GM19468 (cell line): Measurements from ENCODE around the gene MMP8.
"Not testable (repeated sequence)": the region's sequence is repeated elsewhere in the genome, so short reads cannot be mapped to it uniquely, and the experiment has no call there.

Experiments
- ATAC-seq: cut with Tn5 transposase; IDR thresholded peaks from one replicate; pipeline ENCODE4 v1.9.1; 2021; ENCODE audit warnings: mild to moderate bottlenecking, moderate library complexity, moderate number of reproducible peaks; ENCODE audit not compliant: unreplicated experiment; ENCODE audit errors: extremely low read depth

MMP8 gene, protein sequence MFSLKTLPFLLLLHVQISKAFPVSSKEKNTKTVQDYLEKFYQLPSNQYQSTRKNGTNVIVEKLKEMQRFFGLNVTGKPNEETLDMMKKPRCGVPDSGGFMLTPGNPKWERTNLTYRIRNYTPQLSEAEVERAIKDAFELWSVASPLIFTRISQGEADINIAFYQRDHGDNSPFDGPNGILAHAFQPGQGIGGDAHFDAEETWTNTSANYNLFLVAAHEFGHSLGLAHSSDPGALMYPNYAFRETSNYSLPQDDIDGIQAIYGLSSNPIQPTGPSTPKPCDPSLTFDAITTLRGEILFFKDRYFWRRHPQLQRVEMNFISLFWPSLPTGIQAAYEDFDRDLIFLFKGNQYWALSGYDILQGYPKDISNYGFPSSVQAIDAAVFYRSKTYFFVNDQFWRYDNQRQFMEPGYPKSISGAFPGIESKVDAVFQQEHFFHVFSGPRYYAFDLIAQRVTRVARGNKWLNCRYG

DNA sequence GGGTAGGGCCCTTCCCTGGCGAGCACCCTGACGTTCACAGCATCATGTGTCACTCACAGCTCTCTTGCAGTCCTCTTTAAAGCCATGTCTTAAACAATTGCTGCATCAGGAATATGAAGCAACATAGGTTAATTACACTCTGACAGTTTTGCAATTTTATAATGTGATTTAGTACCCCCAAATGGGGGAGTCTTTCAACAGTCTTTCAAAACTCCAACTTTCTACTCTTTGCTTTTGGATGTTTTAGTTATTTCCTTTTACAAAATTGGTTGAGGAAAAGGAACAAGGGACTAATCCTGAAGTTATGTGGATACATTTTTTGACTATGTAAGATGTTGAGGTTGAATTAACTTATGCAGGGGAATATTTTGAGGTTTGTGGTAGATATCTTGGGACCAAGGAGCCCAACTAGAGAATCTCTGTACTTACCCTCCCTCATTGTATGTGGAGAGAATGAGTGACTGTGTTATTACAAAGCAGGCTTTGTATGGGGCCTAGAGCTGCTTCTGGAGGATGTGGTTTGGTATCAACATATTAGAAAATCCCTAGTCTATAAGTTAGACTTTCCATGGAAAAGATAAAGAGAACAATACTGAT lies at the start of gene MMP8:
Gene MMP8, minus strand, starts transcription at position 51 of the 597 bp plus-strand sequence. CDS start 99 bp downstream, outside the sequence.
- ATAC-seq = no peak

- no peak for ATAC-seq
These were observed 48.6 kb upstream of the MMP8 start for GRCh38 chr11:102773386-102773785.

DNA sequence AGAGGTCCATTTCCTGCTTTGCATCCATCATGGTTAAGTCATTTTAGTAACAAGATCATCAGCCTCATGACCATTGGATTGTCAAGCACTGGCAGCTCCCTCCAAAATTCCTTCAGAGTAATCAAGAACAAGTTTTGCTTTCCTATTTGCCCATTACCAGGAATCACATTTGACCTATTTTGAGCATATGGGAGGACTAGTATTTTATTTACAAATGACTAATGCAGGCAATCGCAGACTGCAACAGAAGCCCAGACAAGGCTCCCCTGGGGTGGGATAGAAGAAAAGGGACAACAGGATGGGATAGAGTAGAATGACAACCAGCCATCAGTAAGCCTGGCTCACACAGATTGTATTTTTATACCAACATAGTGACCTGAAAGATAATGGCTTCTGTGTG lies 46.6 kb upstream of the MMP8 start:
- ATAC-seq = no peak

- ATAC-seq = no peak
These were observed 45.4 kb upstream of the MMP8 start for GRCh38 chr11:102770191-102770590.

DNA sequence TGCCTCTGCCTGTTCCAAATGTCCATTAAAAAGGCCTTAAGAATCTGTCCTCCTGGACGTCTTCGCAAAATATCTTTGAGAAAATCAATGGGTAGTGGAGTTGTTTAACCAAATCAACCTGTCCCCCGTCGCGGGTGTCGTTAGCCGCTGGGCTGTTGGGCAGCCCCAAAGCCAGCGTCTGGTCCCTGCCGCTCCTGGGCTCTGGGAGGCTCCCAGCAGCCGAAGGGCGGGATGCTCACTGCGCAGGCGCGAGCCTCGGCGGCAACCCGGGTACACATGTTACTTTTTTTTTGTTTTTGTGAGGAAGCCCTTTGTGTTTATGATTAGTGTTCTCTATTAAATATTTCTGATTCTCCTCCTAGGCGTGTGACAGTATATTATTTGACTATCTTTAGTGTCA lies 43.0 kb upstream of the MMP8 start:
- ATAC-seq = no peak

GRCh38 chr11:102763440-102763839 lies 38.7 kb upstream of the MMP8 start:
- no peak for ATAC-seq

- no peak for ATAC-seq
These were observed 37.6 kb upstream of the MMP8 start for GRCh38 chr11:102762361-102762767.

GRCh38 chr11:102761646-102762238 lies 37.0 kb upstream of the MMP8 start:
- ATAC-seq = no peak

DNA sequence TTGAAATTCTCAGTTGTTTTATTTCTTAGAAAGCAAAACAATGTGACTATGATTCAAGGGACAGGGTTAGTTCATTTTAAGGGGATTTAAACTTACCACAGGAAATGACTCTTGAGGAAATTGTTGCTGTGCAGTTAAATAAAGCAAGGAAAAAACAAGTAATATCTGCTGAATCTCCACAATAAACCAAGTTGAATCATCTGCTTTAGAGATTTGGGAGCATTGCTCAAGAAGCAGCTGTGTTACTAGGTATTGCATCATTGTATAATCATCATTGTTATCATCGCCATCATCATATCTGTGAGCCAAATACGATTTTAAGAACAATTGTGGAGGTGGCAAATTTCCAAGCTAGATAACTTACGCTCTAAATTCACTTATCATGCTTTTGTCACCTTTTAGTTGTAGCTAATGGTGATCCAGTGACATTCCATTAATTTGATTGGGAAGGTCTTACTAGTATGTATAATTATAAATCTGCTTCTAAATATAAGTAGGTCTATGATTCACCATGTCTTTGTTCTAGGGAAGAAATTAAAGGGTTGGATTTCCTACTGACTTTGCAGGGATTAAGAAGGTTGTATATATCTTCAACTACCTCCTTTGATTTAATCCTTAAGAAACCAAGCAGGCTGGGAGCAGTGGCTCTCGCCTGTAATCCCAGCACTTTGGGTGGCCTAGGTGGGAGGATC lies 35.7 kb upstream of the MMP8 start:
- no peak for ATAC-seq

DNA sequence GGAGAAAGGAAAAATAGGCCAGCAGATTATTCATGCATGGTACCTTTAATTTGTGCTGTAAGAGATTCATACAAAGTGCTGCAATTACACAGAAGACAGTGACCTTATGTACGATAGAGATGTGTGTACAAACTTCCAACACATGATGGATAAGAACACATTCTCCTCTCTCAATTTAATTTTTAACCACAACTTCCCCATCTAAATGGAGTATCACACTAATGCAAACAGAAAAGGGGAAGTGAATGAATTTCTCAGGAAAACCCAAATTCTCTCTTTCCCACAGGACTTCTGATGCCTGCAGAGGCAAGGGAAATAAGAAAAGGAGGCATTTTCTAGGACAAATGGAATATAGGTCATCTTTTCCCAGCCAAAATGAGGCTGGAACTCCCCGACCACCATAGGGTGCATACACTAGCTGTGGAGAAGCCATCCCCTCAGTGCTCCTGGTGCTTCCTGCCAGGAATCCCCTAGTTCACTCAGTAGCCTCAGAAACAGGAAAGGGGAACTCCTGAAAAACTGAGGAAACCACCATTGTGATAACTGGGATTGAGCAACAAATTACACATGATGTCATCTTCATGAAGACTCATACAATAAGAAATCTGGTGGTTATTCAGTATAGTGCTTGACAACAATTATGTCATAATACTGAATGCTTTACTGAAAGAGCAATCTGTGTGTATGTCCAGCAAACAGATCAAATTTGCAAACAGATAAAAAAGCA lies 33.2 kb upstream of the MMP8 start:
- ATAC-seq = no peak

DNA sequence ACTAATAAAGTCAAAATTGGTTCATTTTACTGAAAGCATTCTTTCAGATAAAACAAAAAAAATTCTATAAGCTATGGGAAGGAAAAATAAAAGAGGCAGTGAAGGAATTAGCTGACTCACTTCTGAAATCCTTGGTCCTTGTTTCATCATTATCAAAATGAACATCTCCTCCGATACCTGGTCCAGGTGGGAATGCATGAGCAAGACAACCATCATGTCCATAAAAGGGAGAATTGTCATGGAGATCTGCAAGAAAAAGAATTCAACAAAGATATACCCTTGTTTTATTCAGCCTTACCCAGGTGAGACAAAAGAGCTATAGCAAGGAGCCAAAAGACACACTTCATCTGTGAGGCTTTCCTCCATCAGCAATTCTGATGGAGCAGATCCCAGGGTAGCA lies 28.5 kb upstream of the MMP8 start:
- ATAC-seq = no peak

GRCh38 chr11:102751673-102752072 lies 26.9 kb upstream of the MMP8 start:
- no peak for ATAC-seq

GRCh38 chr11:102749101-102749722 lies 24.5 kb upstream of the MMP8 start:
- no peak for ATAC-seq

DNA sequence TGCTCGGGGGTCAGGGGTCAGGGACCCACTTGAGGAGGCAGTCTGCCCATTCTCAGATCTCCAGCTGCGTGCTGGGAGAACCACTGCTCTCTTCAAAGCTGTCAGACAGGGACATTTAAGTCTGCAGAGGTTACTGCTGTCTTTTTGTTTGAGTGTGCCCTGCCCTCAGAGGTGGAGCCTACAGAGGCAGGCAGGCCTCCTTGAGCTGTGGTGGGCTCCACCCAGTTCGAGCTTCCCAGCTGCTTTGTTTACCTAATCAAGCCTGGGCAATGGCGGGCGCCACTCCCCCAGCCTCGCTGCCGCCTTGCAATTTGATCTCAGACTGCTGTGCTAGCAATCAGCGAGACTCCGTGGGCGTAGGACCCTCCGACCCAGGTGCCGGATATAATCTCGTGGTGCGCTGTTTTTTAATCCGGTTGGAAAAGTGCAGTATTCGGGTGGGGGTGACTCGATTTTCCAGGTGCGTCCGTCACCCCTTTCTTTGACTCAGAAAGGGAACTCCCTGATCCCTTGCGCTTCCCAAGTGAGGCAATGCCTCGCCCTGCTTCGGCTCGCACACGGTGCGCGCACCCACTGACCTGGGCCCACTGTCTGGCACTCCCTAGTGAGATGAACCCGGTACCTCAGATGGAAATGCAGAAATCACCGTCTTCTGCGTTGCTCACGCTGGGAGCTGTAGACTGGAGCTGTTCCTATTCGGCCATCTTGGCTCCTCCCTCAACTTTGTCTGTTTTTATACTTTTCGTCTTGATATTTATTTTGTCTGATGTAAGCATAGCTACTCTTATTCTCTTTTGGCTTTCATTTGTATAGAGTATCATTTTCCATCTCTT lies 22.2 kb upstream of the MMP8 start:
- ATAC-seq = not testable (repeated sequence)

DNA sequence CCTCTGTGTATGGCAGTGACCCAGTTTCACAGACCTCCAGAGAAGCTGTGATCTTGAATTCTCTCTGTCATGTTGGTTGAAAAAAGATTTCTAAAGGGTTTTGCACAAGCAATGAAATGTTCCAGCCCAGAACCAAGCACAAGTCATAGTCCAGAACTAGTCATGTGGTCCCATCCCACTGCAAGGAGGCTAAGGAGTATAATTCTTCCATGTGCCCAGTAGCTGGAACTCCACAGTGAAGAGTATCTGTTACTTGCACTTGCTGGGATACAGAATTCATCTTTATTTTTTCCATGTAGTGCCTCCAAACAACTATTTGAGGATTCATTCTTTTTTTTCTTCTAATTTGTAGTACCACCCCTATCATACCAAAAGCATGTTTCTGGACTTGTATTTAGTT lies 9.9 kb upstream of the MMP8 start:
- no peak for ATAC-seq

DNA sequence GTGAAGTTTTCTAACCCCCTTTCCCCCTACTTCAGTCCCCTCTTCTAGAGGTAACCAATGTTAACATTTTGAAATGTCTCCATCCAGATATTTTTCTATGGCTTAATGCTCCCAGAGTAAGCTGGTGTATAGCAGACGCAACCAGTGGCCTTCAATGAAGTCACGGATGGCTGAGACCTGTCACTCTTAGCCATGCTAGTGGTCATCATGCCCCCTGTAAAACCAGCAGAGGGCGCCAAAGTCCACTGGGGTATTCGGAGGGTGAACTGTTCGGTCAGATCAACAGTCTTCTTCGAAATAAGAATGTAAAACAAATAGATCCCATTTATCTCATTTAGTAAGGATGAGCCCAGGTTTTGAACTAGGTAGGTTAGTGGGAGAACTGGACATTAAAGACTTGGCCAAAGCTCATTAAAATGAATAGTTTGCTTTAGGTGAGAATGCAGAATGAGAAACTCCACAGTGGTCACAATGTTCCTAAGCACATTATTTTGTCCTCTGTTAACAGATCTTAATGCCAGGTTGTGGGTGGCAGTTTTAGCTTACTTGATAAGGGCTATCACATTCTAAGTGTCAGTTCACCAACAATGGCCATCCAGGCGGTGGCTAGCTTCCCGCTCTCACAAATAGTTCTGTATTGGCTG lies 8.6 kb upstream of the MMP8 start:
- ATAC-seq = no peak

DNA sequence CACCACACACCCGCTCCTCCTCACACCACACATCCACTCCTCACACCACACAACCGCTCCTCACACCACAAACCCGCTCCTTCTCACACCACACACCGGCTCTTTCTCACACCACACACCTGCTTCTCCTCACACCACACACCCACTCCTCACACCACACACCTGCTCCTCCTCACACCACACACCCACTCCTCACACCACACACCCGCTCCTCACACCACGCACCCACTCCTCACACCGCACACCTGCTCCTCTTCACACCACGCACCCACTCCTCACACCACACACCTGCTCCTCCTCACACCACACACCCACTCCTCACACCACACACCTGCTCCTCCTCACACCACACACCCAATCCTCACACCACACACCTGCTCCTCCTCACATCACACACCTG lies 6.2 kb upstream of the MMP8 start:
- ATAC-seq = not testable (repeated sequence)
